GM08714 (cell line): ENCODE results near the gene PCDHGC3.

Experiments used
- H3K4me3 ChIP-seq: fragments of 200-500 bp; sonication (Bioruptor generic); 2 replicates; pipeline ENCODE4 v1.5.1; 2014; ENCODE audit warnings: mild to moderate bottlenecking, low read length, inconsistent platforms
- ZNF274 ChIP-seq: IDR thresholded peaks from 2 replicates; pipeline ENCODE4 v1.6.1; 2012; ENCODE audit warnings: mild to moderate bottlenecking, low read depth, low read length

PCDHGC3 gene

DNA sequence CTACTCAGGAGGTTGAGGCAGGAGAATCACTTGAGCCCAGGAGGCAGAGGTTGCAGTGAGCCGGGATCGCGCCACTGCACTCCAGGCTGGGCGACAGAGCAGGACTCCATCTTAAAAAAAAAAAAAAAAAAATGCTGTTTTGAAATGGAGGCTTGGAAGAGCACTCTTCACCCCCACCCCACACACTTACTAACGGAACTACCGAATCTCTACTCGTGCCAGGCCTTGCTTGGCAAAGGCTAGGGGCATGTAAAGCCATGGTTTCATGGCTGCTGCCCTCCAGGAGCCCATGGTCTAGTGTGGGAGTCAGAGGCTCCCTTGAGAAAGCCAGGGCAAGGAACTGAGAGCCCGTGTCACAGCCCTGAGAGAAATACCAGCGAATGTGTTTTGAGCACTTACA, 34.4 kb downstream of the PCDHGC3 start:
- H3K4me3 ChIP-seq: no peak overlapping the region
- TF ChIP-seq ZNF274: no peak

DNA sequence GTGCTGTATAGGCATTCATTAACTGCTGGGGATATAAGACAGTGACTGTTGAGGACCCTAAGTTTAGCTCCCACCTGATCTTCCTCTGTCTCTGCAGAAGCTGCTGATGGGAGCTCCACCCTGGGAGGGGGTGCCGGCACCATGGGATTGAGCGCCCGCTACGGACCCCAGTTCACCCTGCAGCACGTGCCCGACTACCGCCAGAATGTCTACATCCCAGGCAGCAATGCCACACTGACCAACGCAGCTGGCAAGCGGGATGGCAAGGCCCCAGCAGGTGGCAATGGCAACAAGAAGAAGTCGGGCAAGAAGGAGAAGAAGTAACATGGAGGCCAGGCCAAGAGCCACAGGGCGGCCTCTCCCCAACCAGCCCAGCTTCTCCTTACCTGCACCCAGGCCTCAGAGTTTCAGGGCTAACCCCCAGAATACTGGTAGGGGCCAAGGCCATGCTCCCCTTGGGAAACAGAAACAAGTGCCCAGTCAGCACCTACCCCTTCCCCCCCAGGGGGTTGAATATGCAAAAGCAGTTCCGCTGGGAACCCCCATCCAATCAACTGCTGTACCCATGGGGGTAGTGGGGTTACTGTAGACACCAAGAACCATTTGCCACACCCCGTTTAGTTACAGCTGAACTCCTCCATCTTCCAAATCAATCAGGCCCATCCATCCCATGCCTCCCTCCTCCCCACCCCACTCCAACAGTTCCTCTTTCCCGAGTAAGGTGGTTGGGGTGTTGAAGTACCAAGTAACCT, 35.3 kb downstream of the PCDHGC3 start:
- H3K4me3 ChIP-seq: no peak overlapping the region
- TF ChIP-seq ZNF274: no peak

DNA sequence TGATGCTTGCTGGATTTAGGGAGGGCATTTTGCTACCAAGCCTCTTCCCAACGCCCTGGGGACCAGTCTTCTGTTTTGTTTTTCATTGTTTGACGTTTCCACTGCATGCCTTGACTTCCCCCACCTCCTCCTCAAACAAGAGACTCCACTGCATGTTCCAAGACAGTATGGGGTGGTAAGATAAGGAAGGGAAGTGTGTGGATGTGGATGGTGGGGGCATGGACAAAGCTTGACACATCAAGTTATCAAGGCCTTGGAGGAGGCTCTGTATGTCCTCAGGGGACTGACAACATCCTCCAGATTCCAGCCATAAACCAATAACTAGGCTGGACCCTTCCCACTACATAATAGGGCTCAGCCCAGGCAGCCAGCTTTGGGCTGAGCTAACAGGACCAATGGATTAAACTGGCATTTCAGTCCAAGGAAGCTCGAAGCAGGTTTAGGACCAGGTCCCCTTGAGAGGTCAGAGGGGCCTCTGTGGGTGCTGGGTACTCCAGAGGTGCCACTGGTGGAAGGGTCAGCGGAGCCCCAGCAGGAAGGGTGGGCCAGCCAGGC, 36.1 kb downstream of the PCDHGC3 start:
- H3K4me3 ChIP-seq: no peak overlapping the region
- TF ChIP-seq ZNF274: no peak

DNA sequence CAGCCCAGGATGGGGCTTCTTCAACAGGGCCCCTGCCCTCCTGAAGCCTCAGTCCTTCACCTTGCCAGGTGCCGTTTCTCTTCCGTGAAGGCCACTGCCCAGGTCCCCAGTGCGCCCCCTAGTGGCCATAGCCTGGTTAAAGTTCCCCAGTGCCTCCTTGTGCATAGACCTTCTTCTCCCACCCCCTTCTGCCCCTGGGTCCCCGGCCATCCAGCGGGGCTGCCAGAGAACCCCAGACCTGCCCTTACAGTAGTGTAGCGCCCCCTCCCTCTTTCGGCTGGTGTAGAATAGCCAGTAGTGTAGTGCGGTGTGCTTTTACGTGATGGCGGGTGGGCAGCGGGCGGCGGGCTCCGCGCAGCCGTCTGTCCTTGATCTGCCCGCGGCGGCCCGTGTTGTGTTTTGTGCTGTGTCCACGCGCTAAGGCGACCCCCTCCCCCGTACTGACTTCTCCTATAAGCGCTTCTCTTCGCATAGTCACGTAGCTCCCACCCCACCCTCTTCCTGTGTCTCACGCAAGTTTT, 36.7 kb downstream of the PCDHGC3 start:
- H3K4me3 ChIP-seq: no peak overlapping the region
- no peak for TF ChIP-seq ZNF274

- no peak overlapping the region; the same call in 1 of the 2 replicates for H3K4me3 ChIP-seq
- TF ChIP-seq ZNF274: no peak
Observed at GRCh38 chr5:141512911-141513626, 37.3 kb downstream of the PCDHGC3 start.

DNA sequence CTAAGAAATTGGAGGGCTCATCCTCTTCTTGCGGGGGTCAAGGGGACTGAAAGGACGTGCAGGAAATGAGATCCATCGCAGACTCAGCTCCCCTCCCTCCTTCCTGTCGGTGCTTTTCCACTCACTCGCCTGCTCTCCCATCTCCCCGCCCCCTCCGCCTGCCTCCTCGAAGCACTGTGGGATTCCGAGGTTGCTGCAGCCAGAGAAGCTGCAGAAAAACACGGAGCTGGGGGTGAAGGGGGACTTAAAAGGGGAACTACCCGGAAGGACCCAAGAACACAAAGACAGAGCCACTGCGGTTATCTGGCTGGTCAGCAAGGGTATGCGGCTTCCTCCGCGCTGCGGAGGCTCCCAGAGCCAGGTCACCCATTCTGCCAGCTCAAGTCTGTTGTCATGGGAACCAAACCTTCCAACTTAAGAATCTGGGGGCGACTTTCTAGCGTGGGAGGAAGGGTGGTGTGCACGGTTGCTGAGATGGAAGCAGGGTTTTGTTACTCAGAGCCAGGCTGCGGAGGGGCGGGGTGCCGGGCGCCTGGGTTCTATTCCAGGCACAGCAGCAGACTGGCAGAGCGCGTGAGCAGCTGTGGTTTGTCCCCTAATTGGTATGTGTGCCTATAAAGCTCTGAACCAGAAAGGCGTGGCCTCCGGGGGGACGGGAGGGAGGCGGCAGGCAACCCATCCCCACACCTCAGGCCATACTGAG, 38.0 kb downstream of the PCDHGC3 start:
- no peak overlapping the region; the same call in 1 of the 2 replicates for H3K4me3 ChIP-seq
- TF ChIP-seq ZNF274: no peak

GRCh38 chr5:141514330-141515133, 38.8 kb downstream of the PCDHGC3 start:
- no peak for TF ChIP-seq ZNF274
- no peak overlapping the region for H3K4me3 ChIP-seq

DNA sequence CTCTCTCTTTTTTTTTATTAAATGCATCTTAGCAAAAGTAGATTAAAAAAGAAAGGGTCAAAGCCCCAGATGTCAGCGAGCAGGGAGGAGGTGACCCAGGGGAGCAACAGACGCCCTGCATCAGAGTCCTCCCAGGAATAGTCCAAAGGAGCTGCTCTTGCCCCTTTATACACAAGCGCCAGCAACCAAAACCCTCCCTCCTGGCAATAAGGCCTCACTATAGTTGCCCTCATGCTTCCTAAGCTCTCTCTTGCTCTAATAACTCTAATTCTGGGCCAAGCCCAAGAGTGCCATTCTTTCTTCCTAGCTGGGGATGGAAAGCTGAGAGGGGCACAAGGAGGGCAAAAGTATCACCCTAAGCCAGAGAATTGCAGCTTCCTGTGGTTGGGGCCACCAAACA, 39.4 kb downstream of the PCDHGC3 start:
- TF ChIP-seq ZNF274: no peak
- no peak overlapping the region for H3K4me3 ChIP-seq

- H3K4me3 ChIP-seq: no peak overlapping the region
- TF ChIP-seq ZNF274: no peak
Observed at GRCh38 chr5:141515946-141516671, 40.3 kb downstream of the PCDHGC3 start.

DNA sequence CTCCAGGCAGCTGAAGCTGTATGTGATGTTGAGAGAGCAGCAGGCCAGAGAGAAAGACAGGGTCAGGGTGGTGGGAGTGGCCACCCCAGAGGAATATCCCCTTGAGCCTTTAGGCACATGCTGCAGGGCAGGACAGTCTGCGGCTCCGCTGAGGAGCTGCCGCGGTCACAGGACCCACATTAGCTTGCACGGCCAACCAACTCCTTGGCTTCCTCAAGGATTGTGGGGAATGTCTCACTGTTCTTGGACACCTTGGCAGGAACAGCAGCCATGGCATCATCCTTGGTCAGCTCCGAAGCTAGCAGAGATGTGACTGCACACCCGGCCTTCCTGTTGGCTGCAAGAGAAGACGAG, 40.9 kb downstream of the PCDHGC3 start:
- no peak for TF ChIP-seq ZNF274
- no peak overlapping the region for H3K4me3 ChIP-seq

DNA sequence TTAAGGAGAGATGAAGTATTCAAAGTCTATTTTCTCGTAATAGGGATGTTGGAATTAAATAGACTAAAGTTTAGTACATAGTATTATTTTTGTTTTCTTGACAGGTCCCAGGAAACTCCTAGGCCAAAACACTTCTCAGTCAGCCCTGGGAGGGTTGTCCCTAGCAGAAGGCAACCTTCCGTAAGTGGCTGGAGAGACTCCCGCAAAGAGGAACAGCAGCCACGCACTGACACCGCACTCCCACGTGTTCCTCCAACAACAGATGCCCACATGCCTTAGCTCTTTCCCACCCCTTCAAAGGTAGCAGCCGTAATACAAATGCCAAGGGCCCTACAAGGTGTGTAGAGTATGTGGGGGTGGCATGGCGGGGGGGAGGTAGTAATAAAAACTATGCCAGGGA, 41.5 kb downstream of the PCDHGC3 start:
- H3K4me3 ChIP-seq: no peak overlapping the region
- no peak for TF ChIP-seq ZNF274

GRCh38 chr5:141517880-141518617, 42.3 kb downstream of the PCDHGC3 start:
- H3K4me3 ChIP-seq: no peak overlapping the region
- no peak for TF ChIP-seq ZNF274
